DND-41 (cell line): ENCODE measurements around the gene PIGU.

ENCODE experiments used
- CTCF ChIP-seq: IDR thresholded peaks from 2 replicates; pipeline ENCODE4 v1.5.1; 2012; ENCODE audit warnings: borderline replicate concordance, low read length, moderate library complexity, mild to moderate bottlenecking; ENCODE audit not compliant: poor library complexity, severe bottlenecking; ENCODE audit errors: extremely low read depth
- EZH2 ChIP-seq: IDR thresholded peaks from 3 replicates; pipeline ENCODE4 v1.6.1; 2012; ENCODE audit warnings: borderline replicate concordance, low read depth, mild to moderate bottlenecking, moderate library complexity, low read length, inconsistent platforms; ENCODE audit not compliant: severe bottlenecking

- TF ChIP-seq CTCF (no peak), EZH2 (no peak)
These were observed 3.8 kb upstream of the PIGU start for GRCh38 chr20:34680586-34681175.
